Coronary artery (tissue), 2 donors: Measurements from ENCODE around the gene ADAMTS14.
"Not testable (repeated sequence)": the region's sequence is repeated elsewhere in the genome, so short reads cannot be mapped to it uniquely, and the experiment has no call there.

Experiments
- DNase-seq: peaks from one replicate; pipeline ENCODE4 v3.0.0-alpha.2; 2017; ENCODE audit warnings: low spot score
- H3K27ac ChIP-seq, 2 donors: fragments of 200-600 bp; sonication (generic); one replicate each; pipeline ENCODE4 v1.5.1; 2016 to 2019
- H3K4me3 ChIP-seq: fragments of 200-600 bp; sonication (generic); 2 replicates; pipeline ENCODE4 v1.5.1; 2016; ENCODE audit warnings: mild to moderate bottlenecking, moderate library complexity
- CTCF ChIP-seq: fragments of 200-600 bp; sonication (generic); IDR thresholded peaks from one replicate; pipeline ENCODE4 v1.5.1; 2019; ENCODE audit warnings: antibody characterized with exemption

Gene ADAMTS14

GRCh38 chr10:70762441-70763175 lies 90.3 kb downstream of the ADAMTS14 start:
- Histone ChIP-seq H3K4me3 (no peak overlapping the region), H3K27ac (no peak overlapping the region)
- TF ChIP-seq CTCF, result no peak
- no peak for DNase-seq

DNA sequence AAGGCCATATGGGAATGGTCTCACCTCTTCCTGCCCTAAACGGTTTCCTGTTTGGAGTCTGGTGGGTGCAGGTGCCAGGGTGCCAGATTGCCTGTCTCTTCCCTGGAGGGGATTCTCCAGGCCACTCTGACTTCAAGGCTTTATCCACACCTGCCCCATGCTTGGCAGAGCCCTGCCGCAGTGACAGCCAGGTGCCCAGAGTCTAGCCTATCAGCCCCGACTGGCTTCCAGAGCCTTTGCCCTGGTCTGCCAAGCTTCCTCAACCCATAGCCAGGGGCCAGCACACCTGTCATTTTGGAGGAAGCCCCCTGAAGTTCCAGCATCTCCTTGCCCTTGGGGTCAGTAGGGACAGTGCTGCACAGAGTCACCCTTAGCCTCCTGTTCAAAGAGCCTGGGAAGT lies 91.3 kb downstream of the ADAMTS14 start:
- H3K27ac ChIP-seq, result no peak overlapping the region
- H3K4me3 ChIP-seq, result no peak overlapping the region
- no peak for TF ChIP-seq CTCF
- no peak for DNase-seq

GRCh38 chr10:70765794-70766594 lies 93.7 kb downstream of the ADAMTS14 start:
- peak; percentile 54 for DNase-seq
- no peak for TF ChIP-seq CTCF
- Histone ChIP-seq H3K4me3 (no peak overlapping the region), H3K27ac (no peak overlapping the region)

DNA sequence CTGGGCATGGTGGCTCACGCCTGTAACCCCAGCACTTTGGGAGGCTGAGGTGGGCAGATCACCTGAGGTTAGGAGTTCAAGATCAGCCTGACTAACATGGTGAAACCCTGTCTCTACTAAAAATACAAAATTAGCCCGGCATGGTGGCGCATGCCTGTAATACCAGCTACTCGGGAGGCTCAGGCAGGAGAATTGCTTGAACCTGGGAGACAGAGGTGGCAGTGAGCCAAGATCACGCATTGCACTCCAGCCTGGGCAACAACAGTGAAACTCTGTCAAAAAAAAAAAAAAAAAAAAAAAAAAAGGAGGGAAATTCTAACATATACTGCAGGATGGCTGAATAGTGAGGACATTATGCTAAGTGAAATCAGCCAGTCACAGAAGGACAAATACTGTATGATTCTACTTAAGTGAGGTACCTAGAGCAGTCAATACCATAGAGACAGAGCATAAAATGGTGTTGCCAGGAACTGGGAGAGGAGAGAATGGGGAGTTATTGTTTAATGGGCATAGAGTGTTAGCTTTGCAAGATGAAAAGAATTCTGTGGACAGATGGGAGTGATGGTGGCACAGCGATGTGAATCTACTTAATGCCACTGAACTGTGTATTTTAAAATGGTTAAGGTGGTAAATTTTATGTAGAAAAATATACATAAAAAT lies 95.8 kb downstream of the ADAMTS14 start:
- not testable (repeated sequence) for DNase-seq, H3K4me3 ChIP-seq, H3K27ac ChIP-seq

DNA sequence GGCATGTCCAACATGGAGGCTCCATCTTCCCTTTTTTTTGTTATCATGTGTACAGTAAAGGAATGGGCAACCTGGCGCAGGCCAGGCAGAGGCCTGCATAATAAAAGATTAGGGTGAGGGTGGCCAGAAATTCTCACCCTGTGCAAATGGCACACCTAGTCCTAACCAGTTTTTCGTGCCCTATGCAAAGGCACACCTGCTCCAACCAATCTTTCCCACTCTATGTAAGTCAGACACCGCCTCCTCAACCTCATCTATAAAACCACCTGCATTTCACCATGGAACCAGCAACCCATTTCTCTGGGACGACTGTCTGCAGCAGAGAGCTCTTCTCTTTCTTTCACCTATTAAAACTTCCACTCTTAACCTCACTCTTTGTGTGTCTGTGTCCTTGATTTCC lies 96.8 kb downstream of the ADAMTS14 start:
- Histone ChIP-seq H3K4me3 (no peak overlapping the region), H3K27ac (no peak overlapping the region)
- no peak for DNase-seq
- no peak for TF ChIP-seq CTCF

DNA sequence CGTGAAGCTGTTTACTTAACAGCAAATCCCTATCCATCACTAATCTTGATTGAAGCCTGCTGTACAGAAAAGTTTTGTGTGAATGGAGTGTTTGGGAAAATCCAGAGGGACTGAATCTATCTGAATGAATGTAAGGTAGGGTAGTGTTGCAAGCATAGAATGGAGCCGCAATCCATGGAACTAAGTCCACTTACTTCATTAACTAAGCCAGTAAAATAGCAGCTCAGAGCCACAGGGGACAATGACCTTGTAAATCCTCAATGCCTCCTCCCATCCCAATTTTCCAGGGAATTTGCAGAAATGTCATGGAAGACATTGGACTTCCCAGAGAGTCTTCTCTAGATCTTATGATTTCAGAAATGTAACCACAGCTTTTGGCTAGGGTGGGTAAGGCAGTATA lies 97.7 kb downstream of the ADAMTS14 start:
- no peak for TF ChIP-seq CTCF
- no peak for DNase-seq
- H3K4me3 ChIP-seq, result no peak overlapping the region
- H3K27ac ChIP-seq, result no peak overlapping the region

GRCh38 chr10:70770516-70770915 lies 98.2 kb downstream of the ADAMTS14 start:
- H3K4me3 ChIP-seq, H3K27ac ChIP-seq: not testable (repeated sequence)

More at GRCh38 chr10:70770516-70770915, 98.2 kb downstream of the ADAMTS14 start:
- not testable (repeated sequence) for DNase-seq
